NCI-H2227 (cell line): ENCODE data around the gene EEFSEC.
A peak's percentile ranks its signal among the peaks of the same experiment; 100 is the strongest.

Source experiments
- DNase-seq: peaks from one replicate; lab custom pipeline; 2025; ENCODE audit not compliant: unreplicated experiment; lab: John Stamatoyannopoulos, UW

Gene EEFSEC

DNA sequence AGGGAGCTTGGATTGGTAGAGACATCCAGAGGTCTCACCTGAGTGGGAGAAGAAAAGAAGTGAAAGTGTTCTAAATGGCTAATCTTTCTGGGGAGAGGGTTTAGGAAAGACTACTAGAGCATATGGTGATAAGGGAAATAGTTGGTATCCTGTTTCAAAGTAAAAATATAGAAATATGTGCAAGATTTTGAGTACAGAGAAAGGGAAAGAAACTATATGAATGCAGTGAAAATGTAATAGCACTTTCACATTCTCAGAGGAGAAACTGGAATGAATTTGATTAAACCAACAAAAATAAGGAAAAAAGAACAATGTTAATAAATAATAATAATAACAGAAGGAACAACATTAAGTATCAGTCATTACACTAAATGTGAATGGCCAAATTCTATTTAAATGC, 194.0 kb downstream of the EEFSEC start:
- no peak for DNase-seq

DNA sequence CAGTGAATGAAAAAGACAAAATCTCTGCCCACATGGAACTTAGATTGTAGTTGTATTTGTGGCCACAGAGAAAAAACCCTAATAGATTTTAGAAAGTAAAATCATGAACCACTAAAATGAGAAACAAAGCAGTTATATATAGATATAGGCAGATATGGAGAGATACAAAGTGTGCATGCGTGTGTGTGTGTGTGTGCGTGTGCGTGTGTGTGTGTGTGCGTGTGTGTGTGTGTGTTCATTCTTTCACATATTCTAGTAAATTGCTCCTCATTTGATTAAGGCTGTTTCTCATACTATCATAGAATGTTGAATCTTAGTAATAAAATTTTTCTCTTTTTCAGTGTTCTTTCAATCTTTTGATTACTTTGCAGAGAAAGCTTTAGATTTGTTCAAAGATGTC, 194.8 kb downstream of the EEFSEC start:
- DNase-seq: no peak

DNA sequence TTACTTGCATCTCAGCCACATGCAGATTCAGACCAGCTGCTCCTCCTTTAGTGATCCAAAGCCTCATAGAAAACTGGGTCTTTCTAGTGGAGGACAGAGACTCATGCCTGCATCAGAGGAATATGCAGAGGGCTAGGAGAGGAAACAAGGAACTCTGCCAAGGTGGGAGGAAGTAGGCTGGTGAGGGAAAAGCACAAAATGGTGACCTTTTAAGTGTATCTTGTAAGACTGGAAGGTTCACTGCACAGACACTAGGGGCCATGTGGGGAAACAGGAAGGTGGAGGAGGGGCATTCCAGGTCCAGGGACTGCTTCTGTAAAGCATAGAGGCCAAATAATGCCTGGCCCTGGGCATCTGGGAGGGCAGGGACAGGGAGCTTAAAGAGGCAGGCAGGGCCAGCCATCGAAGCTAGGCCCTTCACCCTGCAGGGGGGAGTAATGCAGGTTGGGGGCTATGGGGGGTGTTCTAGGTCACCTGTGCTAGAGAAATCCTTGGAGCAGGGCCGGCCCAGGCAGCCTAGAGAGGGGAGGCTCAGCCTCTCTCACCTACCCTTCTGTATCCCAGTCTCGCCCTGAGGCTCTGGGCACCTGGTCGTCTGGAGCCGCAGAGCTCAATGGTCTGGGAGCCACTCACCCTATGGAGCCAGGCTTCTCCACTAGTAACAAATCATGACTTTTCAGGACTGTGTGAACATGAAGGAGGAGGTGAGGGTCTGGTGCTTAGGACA, 195.7 kb downstream of the EEFSEC start:
- DNase-seq: no peak

- DNase-seq: no peak
Observed at GRCh38 chr3:128349963-128350599, 196.8 kb downstream of the EEFSEC start.

GRCh38 chr3:128351546-128351945, 198.3 kb downstream of the EEFSEC start:
- DNase-seq: peak; percentile 6

DNA sequence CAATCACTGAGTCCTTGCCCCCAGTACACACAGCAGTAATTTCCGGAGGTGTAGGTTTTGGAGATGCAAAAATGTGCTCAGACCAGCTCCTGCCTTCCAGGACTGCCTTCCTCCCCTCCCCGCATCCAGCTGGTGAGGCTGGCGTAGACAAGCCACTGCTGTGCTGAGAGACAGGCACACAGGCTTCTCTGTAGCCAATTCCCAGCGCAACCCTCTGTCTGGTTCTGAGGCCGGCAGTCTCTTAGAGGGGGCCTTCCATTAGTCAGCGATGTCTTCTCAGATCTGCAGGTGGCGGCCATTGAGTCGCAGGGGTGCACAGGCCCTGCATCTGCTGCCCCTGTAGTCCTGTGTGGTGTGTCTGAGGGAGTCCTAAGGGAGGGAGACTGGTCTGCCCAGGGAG, 199.0 kb downstream of the EEFSEC start:
- no peak for DNase-seq

- no peak for DNase-seq
Observed at GRCh38 chr3:128353361-128353965, 200.2 kb downstream of the EEFSEC start.

DNA sequence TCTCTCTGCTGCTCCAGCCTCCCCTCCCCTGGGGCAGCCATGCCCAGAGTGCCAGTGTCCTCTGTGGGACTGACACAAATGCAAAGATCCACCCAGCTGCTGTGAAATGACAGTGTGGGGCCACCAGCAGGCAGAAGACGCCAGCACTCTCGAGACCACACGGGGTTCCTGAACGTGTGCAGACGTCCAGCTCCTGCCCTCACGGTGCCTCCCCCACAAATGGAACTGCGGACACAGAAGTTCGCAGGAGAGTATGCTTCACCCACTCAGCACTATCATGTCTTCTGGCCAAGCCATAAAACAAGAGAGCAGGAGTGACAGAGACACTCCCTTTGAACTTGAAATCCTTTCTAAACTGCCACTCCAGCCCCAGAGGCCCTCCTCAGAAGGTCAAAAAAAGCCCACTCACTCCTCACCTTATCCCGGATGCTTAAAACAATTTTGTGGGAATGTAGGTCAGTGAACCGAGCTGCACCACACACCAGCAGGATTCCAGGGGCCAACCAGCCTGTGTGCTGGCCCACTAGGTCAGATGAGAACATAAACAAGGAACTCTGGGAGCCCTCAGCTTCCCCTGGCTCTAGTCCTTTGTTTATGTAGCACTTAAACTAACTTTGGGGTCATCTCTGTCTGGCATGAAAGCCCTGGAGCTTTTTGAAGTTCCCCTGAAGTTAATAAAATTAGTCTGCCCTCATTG, 200.9 kb downstream of the EEFSEC start:
- DNase-seq: no peak

DNA sequence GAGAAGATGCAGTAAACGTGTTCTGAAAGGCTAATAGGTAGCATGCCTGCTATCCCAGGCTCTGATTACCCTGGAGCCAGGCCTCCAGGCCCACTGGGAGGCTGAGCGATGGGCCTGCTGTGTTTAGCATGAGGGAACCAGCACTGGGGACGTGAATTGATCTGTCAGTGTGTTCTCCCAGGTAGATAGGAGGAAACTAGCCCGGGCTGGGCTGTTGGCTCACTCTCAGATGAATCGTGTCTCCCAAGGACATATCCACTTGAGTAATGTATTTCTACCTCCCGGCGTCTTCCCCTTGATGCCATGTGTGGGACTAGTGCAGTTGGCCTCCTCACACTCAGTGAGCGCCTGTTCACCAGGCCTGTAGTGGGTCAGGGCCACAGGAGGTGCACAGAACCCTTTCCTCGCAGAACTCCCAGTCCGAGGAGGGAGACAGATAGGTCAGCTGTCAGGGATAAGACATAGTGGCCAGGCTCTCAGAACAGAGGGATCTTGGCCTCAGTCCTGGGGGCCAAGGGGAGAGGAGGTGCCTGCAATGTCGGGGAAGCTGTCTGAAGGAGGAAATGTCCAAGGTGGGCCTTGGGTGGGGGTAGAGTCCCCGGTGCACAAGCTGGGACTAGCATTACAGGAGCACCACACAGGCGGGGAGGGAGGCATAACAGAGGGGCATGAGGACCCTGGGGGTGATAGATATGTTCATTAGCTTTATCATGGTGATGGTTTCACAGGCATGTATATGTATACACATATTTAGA, 201.7 kb downstream of the EEFSEC start:
- DNase-seq: no peak

DNA sequence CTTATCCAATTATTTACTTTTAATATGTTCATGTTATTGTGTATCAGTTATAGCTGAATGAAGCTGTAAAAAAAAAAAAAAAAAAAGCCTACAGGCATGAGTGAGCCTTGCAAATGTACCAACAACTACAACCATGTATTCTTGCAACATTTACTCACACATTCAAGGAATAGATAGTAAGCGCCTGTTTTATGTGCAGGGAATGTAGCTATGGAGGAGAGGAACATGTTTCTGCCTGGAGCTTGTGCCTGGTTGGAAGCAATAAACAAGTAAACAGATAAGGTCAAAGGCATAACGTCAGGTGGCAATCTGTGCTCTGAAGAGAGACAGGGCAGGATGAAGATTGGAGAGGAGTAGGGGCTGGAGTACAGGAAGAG, 202.2 kb downstream of the EEFSEC start:
- no peak for DNase-seq

DNA sequence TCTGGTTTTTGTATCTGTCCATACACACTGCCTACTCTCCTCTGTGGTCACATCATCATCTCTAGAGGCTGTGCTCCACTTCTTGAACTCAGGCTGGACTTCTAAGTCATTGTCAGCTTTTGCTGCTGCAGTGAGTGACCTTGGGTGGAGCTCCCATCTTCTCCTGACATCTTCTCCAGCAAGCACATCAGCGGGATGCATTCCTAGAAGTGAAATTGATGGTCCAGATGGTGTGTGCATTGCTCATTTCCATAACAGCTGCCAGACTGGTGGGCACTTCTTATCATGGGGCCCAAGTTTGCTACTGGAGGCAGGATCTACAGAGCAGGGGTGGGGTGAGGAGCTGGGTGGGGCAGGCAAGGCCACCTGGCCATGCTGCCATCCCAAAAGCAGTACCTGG, 203.5 kb downstream of the EEFSEC start:
- DNase-seq: peak; percentile 2

GRCh38 chr3:128357538-128357937, 204.3 kb downstream of the EEFSEC start:
- no peak for DNase-seq

DNA sequence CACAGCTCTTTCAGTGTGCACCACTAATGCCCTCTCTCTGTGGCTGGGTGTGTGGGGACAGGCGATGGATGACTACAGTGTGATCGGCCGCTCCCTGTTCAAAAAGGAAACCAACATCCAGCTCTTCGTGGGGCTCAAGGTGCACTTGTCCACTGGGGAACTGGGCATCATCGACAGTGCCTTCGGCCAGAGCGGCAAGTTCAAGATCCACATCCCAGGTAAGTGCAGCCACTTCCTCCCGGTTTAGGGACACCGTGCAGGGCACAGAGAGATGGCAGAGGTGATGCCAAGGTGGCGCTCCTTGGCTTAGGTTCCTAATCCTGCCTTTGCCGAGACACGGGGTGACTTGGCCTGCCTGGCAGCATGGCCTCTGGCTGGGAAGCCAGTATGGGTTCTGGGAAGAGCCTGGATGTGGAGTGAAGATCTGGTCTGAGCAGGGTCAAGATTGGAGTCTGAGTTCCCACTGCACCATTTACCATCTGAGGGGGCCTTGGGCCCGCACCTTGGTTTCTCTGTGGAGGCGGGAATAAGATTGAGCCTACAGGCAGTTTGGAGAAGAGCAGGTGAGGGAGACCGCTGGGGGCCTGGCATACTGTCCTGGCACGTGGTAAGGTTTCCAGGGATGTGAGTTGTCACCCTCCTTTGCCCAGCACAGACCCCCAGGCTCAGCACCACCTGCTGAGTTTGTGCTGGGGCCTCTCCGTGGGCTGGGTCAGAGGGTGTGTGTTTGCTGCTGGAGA, 205.0 kb downstream of the EEFSEC start:
- no peak for DNase-seq

- no peak for DNase-seq
Observed at GRCh38 chr3:128359060-128359664, 205.9 kb downstream of the EEFSEC start.

- no peak for DNase-seq
Observed at GRCh38 chr3:128359846-128360642, 206.8 kb downstream of the EEFSEC start.

DNA sequence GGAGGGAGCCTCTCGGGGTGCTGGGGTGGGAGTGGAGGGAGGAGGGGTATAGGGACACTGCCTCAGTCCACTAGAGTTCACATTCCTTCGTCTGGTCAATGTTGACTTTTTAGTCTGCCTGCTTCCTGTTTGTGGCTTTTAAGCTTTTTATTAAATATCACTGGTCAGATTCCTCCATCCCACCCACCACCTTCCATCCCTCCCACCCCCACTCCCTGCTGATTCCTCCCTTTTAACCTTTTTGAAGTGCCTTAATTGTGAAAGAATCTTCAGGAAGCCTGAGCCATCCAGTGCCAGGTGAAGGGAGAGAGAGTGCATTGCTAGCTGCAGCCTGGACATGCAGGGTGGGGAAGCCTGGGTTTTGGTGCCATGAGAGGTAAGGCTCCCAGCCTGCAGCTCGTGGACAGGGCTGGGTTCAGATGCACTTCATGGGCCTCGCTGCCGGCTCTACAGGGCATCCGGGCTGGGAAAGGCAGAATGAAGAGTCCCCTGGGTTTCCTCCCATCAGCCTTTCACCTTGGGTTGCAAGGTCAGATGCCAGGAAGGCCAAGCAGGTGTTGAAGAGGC, 207.5 kb downstream of the EEFSEC start:
- DNase-seq: no peak

DNA sequence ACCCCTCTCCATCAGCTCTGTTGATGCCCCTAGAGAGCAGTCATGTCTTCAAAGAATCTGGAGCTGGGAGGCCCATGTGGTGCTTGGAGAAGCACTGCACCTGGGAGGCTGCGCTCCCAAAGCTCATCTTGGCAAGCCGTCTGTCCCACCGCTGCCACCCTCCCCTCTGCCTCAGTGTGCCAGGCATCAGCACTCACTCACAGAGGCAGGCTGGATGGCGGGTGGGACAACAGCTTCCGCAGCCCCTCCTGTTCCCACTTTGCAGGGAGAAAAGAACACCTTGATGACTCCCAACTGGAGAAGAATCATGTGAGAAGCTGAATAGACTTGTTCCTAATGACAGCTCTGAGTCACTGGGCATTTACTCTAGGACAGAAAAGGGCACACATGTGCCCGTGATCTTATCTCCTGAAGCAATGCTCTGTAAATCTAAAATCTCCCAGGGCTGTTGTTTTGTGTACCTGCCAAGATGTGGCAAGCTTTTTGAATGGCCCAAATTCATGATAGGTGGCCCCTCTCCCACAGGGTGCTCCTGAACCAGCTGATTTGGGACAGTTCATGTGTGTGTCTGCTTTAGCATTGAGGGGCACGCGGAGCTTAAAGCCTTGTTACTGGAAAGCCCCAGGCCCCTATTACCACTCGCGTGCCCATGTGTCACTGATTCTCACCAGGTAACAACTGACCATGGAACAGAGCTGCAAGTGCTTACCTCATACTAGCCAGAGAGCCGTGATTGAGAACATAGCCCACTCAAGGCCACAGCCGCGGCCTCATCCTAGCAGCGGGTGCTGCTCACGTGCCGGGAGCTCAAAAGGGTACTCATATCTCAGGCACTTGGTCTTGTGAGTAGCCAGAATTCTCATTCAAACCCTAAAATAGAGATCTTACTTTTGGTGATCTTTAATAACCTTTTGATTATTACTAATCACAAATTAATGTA, 209.0 kb downstream of the EEFSEC start:
- no peak for DNase-seq

DNA sequence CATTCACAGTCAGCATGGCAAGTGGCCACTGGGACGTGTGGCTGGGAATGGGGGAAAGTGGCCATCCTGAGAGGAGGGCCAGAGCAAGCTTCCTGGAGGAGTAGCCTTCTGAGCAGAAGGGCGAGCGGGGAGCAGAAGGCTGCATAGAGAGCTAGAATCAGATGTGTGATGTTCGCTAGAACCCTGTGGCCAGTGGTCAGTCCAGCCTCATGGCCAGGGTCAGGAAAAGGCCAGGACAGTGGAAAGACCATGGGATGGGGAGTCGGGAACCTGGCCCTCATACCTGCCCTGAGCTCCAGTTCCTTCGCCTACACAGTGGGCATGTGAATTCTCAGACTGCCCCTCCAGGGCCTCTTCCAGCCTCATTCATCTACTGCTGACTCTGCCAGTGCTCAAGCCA, 211.0 kb downstream of the EEFSEC start:
- no peak for DNase-seq
